NCI-H146 treated with DMSO at 0.1 percent for 48 hours (cell line): ENCODE results near the gene SEMA4A.

Experiments
- DNase-seq: peaks from one replicate; lab custom pipeline; 2025; ENCODE audit not compliant: unreplicated experiment; lab: John Stamatoyannopoulos, UW

Gene SEMA4A

DNA sequence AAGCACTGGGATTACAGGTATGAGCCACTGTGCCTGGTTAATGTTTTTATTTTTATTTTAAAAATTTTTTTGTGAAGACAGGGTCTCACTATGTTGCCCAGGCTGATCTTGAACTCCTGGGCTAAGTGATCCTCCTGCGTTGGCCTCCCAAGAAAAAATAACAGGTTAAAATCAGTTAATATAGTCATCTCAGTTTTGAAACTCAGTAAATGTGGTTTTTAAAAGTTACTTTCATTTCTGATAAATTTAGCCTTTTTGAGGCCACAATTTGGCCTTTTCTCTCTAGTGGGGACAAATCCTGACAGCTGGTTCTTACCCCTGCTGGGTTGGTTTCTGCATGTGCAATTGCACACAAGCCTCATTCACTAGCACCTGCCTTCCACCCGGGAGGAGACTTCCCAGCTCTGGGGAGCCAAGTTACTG is 72.7 kb downstream of the SEMA4A start:
- DNase-seq: no peak

DNA sequence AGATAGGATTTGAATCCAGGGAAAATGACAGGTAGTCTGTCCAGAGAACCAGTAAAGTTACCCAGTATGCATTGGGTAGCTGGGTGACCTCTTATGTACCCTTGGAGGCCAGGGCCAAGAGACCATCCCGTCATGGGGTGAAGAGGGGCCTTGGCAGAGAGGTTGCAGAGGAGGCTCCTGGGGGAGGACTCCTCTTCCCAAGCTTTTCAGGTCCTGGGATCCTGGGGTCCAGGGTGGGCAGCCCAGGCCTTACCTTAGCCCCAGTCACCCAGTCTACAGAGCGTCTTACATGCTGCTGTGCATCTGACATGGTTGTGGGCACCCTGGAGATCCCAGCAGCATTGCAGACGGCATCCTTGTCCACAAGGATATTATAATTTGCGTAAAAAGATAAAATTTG is 73.4 kb downstream of the SEMA4A start:
- no peak for DNase-seq
